Suprapubic skin (tissue), 4 donors: Measurements from ENCODE around the gene KIFBP.

Experiments
- POLR2A ChIP-seq, 2 donors: fragments of 450-650 bp; IDR thresholded peaks; one replicate each; pipeline ENCODE4 v1.6.1; 2017; ENCODE audit warnings: antibody characterized with exemption in 2 of 2, mild to moderate bottlenecking in 2 of 2, moderate library complexity in 2 of 2
- POLR2AphosphoS5 ChIP-seq, 3 donors: sonication (generic); formaldehyde crosslinking; IDR thresholded peaks; one replicate each; pipeline ENCODE4 v1.6.1; 2017; ENCODE audit warnings: antibody characterized with exemption in 3 of 3
- TF ChIP-seq, protein P1 (sequence below), 2 donors: fragments of 200-600 bp in 1 of 2; fragments of 450-650 bp in 1 of 2; sonication (generic) in 1 of 2; IDR thresholded peaks; one replicate each; pipeline ENCODE4 v1.5.1; 2016 to 2019; ENCODE audit warnings: antibody characterized with exemption in 2 of 2, mild to moderate bottlenecking in 1 of 2, moderate library complexity in 1 of 2

DNA sequence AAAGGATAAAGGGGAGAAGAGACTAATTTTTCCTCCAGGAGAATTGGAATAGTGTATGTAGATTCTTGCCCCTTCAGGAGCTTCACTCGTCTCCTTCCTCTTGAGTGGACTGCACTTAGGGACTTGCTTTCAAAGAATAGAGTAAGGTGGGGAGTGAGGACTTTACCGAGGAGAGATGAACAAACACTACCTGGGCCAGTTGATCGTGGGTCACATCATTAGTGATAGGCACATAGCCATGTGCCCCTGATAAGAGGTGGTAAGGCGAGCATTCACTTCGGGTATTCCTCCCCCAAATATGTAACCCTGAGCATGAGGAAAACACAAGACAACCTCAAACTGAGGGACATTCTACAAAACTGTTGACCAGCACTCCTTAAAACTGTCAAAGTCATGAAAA lies 14.6 kb upstream of the KIFBP start:
- TF ChIP-seq, protein P1, sequence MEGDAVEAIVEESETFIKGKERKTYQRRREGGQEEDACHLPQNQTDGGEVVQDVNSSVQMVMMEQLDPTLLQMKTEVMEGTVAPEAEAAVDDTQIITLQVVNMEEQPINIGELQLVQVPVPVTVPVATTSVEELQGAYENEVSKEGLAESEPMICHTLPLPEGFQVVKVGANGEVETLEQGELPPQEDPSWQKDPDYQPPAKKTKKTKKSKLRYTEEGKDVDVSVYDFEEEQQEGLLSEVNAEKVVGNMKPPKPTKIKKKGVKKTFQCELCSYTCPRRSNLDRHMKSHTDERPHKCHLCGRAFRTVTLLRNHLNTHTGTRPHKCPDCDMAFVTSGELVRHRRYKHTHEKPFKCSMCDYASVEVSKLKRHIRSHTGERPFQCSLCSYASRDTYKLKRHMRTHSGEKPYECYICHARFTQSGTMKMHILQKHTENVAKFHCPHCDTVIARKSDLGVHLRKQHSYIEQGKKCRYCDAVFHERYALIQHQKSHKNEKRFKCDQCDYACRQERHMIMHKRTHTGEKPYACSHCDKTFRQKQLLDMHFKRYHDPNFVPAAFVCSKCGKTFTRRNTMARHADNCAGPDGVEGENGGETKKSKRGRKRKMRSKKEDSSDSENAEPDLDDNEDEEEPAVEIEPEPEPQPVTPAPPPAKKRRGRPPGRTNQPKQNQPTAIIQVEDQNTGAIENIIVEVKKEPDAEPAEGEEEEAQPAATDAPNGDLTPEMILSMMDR (IDR thresholded peaks at IDR 0.05), result no peak
- TF ChIP-seq POLR2A (IDR thresholded peaks at IDR 0.05), result no peak
- TF ChIP-seq POLR2AphosphoS5 (IDR thresholded peaks at IDR 0.05), result no peak
